ENCODE results near the gene SLC19A2.

GRCh38 chr1:169414952-169415351 is 70.8 kb downstream of the SLC19A2 start:
- TF ChIP-seq TAF1 (IDR thresholded peaks at IDR 0.05; ENCODE audit: borderline replicate concordance, low read depth, low read length) (no peak), CTCF (IDR thresholded peaks at IDR 0.05) (no peak), REST (IDR thresholded peaks at IDR 0.05; ENCODE audit: low read depth, low read length) (no peak), USF1 (IDR thresholded peaks at IDR 0.05; ENCODE audit: borderline replicate concordance, low read depth) (no peak), RAD21 (IDR thresholded peaks at IDR 0.05; ENCODE audit: low read length) (no peak), RXRA (IDR thresholded peaks at IDR 0.05; ENCODE audit: borderline replicate concordance, low read depth) (no peak), ELF1 (IDR thresholded peaks at IDR 0.05) (no peak), MEF2A (IDR thresholded peaks at IDR 0.05; ENCODE audit: borderline replicate concordance, low read depth) (no peak), SMC3 (IDR thresholded peaks at IDR 0.05; ENCODE audit: low read depth, low read length) (no peak), FOXJ3 (CRISPR knock-in tag; IDR thresholded peaks at IDR 0.05) (no peak), SIN3A (IDR thresholded peaks at IDR 0.05; ENCODE audit: borderline replicate concordance, low read depth, low read length) (no peak), EZH2phosphoT487 (IDR thresholded peaks at IDR 0.05; ENCODE audit: borderline replicate concordance, low read depth) (no peak), EP300 (IDR thresholded peaks at IDR 0.05; ENCODE audit: borderline replicate concordance in 1 of 2, low read depth in 1 of 2, low read length in 1 of 2) (no peak), YY1 (IDR thresholded peaks at IDR 0.05; ENCODE audit: low read depth) (no peak)

Data from SK-N-SH (cell line).